HEK293T (cell line): Measurements from ENCODE around the gene NGEF.

Experiments used
- ELF4 ChIP-seq: fragments of 450-650 bp; IDR thresholded peaks from 2 replicates; pipeline ENCODE4 v1.6.1; 2017; ENCODE audit warnings: antibody characterized with exemption
- FOXM1 ChIP-seq: fragments of 450-650 bp; IDR thresholded peaks from 2 replicates; pipeline ENCODE4 v1.6.1; 2017; ENCODE audit warnings: mild to moderate bottlenecking, borderline replicate concordance
- HDGF ChIP-seq: fragments of 450-650 bp; IDR thresholded peaks from 2 replicates; pipeline ENCODE4 v1.6.1; 2017; ENCODE audit warnings: antibody characterized with exemption, borderline replicate concordance
- L3MBTL2 ChIP-seq: fragments of 450-650 bp; conservative IDR thresholded peaks from 2 replicates; pipeline ENCODE4 v1.6.1; 2016; ENCODE audit warnings: mild to moderate bottlenecking
- LEF1 ChIP-seq: fragments of 450-650 bp; IDR thresholded peaks from 2 replicates; pipeline ENCODE4 v1.6.1; 2017; ENCODE audit warnings: mild to moderate bottlenecking, borderline replicate concordance
- SP1 ChIP-seq: fragments of 450-650 bp; IDR thresholded peaks from 2 replicates; pipeline ENCODE4 v1.6.1; 2017
- SUZ12 ChIP-seq: fragments of 450-650 bp; IDR thresholded peaks from 2 replicates; pipeline ENCODE4 v1.6.1; 2016; ENCODE audit warnings: mild to moderate bottlenecking

GRCh38 chr2:232877940-232878511 is 135.0 kb downstream of the NGEF start:
- TF ChIP-seq LEF1 (no peak), FOXM1 (no peak), L3MBTL2 (no peak), SP1 (no peak), ELF4 (no peak), SUZ12 (no peak), HDGF (no peak)
